ENCODE measurements around the gene ST13. TPM values are rescaled to one million over a fixed set of nuclear protein-coding genes. Genes with fewer than 3 reads are reported as not detected.

ST13 gene
- total and polyA plus RNA-seq, 2 experiments from 2014 or later, result 159 to 238 TPM

DNA sequence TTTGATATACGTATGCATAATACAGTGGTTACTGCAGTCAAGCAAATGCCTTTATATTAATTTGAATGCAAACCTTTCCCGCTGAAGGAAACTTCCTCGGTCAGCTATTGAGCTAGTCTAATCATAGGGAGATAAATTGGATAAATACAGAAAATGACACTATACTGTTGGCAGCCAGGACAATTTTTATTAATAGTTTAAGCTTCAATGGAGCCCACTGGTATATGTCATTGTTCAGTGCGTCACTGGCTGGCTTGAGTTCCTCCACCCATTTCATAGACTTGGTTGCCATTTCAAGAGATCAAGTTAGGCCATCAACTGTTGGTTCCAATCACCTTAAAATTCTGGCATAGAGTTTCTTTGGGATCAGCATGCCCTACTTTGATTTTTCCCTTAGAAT lies 38.0 kb upstream of the ST13 start:
- no peaks in the 10 kb centered on the region for H3K79me2 ChIP-seq (replicated peaks; ENCODE audit: insufficient read depth)
- Mint-ChIP-seq H3K27me3 (ENCODE audit: insufficient read depth, low read depth, poor library complexity) (peaks cover 2% of the 10 kb centered on the region), H3K36me3 (ENCODE audit: low read depth) (peaks cover 3% of the 10 kb centered on the region; the same call in 1 of the 3 replicates), H3K4me3 (no peak overlapping the region), H3K4me1 (peaks cover 2% of the 10 kb centered on the region; the same call in 1 of the 3 replicates), H3K9me3 (no peaks in the 10 kb centered on the region), H3K27ac (no peak overlapping the region)
- no peaks in the 10 kb centered on the region for H3F3A ChIP-seq (replicated peaks; ENCODE audit: low read depth)
- H3K4me2 ChIP-seq, result no peak overlapping the region
- no peaks in the 10 kb centered on the region for H3K4me1 ChIP-seq (ENCODE audit: insufficient read depth)
- no peak overlapping the region for H3K27ac ChIP-seq (ENCODE audit: low read depth)
- no peaks in the 10 kb centered on the region for H4K20me1 ChIP-seq (replicated peaks; ENCODE audit: insufficient read depth)
- H3K9me2 ChIP-seq (ENCODE audit: insufficient read depth), result no peaks in the 10 kb centered on the region
- no peaks in the 10 kb centered on the region; the same call in 1 of the 2 replicates for H3K36me3 ChIP-seq (ENCODE audit: insufficient read depth)
- H2AFZ ChIP-seq, result no peak overlapping the region
- TF ChIP-seq STAT1 (IDR thresholded peaks at IDR 0.05; ENCODE audit: unreplicated experiment) (no peak), ZNF114 (CRISPR knock-in tag; IDR thresholded peaks at IDR 0.05) (no peak), JUNB (IDR thresholded peaks at IDR 0.05; ENCODE audit: unreplicated experiment) (no peak), NANOG (IDR thresholded peaks at IDR 0.05; ENCODE audit: borderline replicate concordance) (no peak), ZNF331 (CRISPR knock-in tag; IDR thresholded peaks at IDR 0.05; ENCODE audit: low read depth) (no peak), CREB1 (CRISPR knock-in tag; IDR thresholded peaks at IDR 0.05; ENCODE audit: low read depth) (no peak), EZH2 (IDR thresholded peaks at IDR 0.05; ENCODE audit: low read depth, unreplicated experiment) (no peak), POLR2AphosphoS5 (IDR thresholded peaks at IDR 0.05; ENCODE audit: low read depth) (no peak), EZH2phosphoT487 (IDR thresholded peaks at IDR 0.05; ENCODE audit: unreplicated experiment) (no peak)
- TF ChIP-seq, protein P1, sequence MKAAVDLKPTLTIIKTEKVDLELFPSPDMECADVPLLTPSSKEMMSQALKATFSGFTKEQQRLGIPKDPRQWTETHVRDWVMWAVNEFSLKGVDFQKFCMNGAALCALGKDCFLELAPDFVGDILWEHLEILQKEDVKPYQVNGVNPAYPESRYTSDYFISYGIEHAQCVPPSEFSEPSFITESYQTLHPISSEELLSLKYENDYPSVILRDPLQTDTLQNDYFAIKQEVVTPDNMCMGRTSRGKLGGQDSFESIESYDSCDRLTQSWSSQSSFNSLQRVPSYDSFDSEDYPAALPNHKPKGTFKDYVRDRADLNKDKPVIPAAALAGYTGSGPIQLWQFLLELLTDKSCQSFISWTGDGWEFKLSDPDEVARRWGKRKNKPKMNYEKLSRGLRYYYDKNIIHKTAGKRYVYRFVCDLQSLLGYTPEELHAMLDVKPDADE (IDR thresholded peaks at IDR 0.05), result no peak
- TF ChIP-seq, protein P2, sequence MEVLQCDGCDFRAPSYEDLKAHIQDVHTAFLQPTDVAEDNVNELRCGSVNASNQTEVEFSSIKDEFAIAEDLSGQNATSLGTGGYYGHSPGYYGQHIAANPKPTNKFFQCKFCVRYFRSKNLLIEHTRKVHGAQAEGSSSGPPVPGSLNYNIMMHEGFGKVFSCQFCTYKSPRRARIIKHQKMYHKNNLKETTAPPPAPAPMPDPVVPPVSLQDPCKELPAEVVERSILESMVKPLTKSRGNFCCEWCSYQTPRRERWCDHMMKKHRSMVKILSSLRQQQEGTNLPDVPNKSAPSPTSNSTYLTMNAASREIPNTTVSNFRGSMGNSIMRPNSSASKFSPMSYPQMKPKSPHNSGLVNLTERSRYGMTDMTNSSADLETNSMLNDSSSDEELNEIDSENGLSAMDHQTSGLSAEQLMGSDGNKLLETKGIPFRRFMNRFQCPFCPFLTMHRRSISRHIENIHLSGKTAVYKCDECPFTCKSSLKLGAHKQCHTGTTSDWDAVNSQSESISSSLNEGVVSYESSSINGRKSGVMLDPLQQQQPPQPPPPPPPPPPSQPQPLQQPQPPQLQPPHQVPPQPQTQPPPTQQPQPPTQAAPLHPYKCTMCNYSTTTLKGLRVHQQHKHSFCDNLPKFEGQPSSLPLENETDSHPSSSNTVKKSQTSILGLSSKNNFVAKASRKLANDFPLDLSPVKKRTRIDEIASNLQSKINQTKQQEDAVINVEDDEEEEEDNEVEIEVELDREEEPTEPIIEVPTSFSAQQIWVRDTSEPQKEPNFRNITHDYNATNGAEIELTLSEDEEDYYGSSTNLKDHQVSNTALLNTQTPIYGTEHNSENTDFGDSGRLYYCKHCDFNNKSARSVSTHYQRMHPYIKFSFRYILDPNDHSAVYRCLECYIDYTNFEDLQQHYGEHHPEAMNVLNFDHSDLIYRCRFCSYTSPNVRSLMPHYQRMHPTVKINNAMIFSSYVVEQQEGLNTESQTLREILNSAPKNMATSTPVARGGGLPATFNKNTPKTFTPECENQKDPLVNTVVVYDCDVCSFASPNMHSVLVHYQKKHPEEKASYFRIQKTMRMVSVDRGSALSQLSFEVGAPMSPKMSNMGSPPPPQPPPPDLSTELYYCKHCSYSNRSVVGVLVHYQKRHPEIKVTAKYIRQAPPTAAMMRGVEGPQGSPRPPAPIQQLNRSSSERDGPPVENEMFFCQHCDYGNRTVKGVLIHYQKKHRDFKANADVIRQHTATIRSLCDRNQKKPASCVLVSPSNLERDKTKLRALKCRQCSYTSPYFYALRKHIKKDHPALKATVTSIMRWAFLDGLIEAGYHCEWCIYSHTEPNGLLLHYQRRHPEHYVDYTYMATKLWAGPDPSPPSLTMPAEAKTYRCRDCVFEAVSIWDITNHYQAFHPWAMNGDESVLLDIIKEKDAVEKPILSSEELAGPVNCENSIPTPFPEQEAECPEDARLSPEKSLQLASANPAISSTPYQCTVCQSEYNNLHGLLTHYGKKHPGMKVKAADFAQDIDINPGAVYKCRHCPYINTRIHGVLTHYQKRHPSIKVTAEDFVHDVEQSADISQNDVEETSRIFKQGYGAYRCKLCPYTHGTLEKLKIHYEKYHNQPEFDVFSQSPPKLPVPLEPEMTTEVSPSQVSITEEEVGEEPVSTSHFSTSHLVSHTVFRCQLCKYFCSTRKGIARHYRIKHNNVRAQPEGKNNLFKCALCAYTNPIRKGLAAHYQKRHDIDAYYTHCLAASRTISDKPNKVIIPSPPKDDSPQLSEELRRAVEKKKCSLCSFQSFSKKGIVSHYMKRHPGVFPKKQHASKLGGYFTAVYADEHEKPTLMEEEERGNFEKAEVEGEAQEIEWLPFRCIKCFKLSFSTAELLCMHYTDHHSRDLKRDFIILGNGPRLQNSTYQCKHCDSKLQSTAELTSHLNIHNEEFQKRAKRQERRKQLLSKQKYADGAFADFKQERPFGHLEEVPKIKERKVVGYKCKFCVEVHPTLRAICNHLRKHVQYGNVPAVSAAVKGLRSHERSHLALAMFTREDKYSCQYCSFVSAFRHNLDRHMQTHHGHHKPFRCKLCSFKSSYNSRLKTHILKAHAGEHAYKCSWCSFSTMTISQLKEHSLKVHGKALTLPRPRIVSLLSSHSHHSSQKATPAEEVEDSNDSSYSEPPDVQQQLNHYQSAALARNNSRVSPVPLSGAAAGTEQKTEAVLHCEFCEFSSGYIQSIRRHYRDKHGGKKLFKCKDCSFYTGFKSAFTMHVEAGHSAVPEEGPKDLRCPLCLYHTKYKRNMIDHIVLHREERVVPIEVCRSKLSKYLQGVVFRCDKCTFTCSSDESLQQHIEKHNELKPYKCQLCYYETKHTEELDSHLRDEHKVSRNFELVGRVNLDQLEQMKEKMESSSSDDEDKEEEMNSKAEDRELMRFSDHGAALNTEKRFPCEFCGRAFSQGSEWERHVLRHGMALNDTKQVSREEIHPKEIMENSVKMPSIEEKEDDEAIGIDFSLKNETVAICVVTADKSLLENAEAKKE (CRISPR knock-in tag; IDR thresholded peaks at IDR 0.05), result no peak
- TF ChIP-seq, protein P3, sequence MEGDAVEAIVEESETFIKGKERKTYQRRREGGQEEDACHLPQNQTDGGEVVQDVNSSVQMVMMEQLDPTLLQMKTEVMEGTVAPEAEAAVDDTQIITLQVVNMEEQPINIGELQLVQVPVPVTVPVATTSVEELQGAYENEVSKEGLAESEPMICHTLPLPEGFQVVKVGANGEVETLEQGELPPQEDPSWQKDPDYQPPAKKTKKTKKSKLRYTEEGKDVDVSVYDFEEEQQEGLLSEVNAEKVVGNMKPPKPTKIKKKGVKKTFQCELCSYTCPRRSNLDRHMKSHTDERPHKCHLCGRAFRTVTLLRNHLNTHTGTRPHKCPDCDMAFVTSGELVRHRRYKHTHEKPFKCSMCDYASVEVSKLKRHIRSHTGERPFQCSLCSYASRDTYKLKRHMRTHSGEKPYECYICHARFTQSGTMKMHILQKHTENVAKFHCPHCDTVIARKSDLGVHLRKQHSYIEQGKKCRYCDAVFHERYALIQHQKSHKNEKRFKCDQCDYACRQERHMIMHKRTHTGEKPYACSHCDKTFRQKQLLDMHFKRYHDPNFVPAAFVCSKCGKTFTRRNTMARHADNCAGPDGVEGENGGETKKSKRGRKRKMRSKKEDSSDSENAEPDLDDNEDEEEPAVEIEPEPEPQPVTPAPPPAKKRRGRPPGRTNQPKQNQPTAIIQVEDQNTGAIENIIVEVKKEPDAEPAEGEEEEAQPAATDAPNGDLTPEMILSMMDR (conservative IDR thresholded peaks at IDR 0.05; ENCODE audit: low read depth in 2 of 2), result no peak
- TF ChIP-seq, protein P4, sequence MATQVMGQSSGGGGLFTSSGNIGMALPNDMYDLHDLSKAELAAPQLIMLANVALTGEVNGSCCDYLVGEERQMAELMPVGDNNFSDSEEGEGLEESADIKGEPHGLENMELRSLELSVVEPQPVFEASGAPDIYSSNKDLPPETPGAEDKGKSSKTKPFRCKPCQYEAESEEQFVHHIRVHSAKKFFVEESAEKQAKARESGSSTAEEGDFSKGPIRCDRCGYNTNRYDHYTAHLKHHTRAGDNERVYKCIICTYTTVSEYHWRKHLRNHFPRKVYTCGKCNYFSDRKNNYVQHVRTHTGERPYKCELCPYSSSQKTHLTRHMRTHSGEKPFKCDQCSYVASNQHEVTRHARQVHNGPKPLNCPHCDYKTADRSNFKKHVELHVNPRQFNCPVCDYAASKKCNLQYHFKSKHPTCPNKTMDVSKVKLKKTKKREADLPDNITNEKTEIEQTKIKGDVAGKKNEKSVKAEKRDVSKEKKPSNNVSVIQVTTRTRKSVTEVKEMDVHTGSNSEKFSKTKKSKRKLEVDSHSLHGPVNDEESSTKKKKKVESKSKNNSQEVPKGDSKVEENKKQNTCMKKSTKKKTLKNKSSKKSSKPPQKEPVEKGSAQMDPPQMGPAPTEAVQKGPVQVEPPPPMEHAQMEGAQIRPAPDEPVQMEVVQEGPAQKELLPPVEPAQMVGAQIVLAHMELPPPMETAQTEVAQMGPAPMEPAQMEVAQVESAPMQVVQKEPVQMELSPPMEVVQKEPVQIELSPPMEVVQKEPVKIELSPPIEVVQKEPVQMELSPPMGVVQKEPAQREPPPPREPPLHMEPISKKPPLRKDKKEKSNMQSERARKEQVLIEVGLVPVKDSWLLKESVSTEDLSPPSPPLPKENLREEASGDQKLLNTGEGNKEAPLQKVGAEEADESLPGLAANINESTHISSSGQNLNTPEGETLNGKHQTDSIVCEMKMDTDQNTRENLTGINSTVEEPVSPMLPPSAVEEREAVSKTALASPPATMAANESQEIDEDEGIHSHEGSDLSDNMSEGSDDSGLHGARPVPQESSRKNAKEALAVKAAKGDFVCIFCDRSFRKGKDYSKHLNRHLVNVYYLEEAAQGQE (IDR thresholded peaks at IDR 0.05; ENCODE audit: unreplicated experiment), result no peak
- DNase-seq (ENCODE audit: low spot score) (no peak), ATAC-seq (no peak)
- no peak overlapping the region for H3K4me3 ChIP-seq
- no peaks in the 10 kb centered on the region for H3K27me3 ChIP-seq (ENCODE audit: insufficient read depth)
